WI38 (cell line): ENCODE data around the gene GRIK3.

ENCODE experiments used
- H3K4me3 ChIP-seq: 2 replicates; pipeline ENCODE4 v1.5.1; 2011; ENCODE audit warnings: low read depth, mild to moderate bottlenecking, control low read depth, low read length
- TF ChIP-seq, protein P1 (sequence below): IDR thresholded peaks from 2 replicates; pipeline ENCODE4 v1.5.1; 2012; ENCODE audit warnings: low read depth, mild to moderate bottlenecking, control low read depth, low read length

Gene GRIK3

GRCh38 chr1:37031871-37032270 lies 2.4 kb downstream of the GRIK3 start:
- TF ChIP-seq, protein P1, sequence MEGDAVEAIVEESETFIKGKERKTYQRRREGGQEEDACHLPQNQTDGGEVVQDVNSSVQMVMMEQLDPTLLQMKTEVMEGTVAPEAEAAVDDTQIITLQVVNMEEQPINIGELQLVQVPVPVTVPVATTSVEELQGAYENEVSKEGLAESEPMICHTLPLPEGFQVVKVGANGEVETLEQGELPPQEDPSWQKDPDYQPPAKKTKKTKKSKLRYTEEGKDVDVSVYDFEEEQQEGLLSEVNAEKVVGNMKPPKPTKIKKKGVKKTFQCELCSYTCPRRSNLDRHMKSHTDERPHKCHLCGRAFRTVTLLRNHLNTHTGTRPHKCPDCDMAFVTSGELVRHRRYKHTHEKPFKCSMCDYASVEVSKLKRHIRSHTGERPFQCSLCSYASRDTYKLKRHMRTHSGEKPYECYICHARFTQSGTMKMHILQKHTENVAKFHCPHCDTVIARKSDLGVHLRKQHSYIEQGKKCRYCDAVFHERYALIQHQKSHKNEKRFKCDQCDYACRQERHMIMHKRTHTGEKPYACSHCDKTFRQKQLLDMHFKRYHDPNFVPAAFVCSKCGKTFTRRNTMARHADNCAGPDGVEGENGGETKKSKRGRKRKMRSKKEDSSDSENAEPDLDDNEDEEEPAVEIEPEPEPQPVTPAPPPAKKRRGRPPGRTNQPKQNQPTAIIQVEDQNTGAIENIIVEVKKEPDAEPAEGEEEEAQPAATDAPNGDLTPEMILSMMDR = no peak
- no peak overlapping the region for H3K4me3 ChIP-seq

GRCh38 chr1:37031429-37031828 lies 2.9 kb downstream of the GRIK3 start:
- no peak overlapping the region for H3K4me3 ChIP-seq
- TF ChIP-seq, protein P1 = no peak

DNA sequence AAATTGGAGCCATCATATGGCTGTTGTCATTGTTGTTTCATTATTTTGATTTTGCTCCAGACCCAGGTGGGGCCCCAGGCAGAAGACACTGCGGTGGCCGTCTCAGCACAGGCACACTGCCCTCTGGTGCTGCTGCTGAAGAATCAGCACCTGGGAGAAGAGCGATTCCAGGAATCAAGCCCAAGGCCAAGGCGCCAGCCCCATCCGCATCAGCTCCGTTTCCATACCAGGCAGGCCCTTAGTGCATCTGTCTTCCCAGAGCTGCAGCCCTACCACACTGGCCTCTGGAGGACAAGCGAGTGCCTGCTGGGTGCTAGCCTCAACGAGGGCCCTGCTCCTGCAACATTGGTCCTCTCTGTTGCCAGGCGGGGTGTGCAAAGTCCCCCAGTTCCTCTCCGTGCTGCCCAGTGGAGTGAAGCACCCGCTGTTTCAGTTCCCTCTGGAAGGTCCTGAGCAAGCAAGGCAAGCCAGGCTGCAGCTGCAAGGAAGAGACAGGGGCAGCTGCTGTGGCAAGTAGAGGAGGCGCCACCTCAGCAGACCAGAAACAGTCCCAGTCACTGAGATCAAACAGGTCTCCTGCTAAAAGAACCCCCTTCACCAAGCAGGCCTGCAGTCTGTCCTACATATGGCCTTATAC lies 5.2 kb downstream of the GRIK3 start:
- no peak overlapping the region for H3K4me3 ChIP-seq
- TF ChIP-seq, protein P1 = no peak

- TF ChIP-seq, protein P1 = no peak
- H3K4me3 ChIP-seq = no peak overlapping the region
Measured at GRCh38 chr1:37021502-37021901, 12.8 kb downstream of the GRIK3 start.

DNA sequence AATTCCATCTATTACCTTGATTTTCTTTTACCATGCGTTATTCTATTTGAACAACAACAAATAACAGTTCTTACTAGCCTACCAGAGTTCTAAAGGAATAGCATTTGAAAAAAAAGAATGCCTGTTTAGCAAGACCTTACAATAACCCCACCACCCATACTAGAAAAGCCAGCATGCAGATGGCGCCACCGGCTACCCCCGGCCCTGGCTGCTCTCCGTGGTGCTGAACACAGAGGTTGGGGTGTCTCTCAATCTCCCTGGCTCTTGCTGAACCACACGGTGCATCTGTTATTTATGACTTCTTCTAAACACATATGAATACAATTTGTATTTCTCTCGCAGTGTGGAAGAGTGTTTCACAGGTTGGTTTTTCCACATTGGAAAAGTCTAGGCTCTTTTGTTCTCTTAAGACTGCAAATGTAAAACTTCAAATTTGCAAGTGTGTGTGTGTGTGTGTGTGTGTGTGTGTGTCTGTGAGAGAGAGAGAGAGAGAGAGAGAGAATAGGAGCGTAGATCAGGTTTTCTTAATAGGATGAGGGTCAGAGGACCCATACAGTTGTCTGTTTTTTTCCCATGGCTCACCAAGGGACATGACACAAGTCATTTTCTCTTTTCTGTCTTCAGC lies 13.6 kb downstream of the GRIK3 start:
- TF ChIP-seq, protein P1 = no peak
- H3K4me3 ChIP-seq = no peak overlapping the region

DNA sequence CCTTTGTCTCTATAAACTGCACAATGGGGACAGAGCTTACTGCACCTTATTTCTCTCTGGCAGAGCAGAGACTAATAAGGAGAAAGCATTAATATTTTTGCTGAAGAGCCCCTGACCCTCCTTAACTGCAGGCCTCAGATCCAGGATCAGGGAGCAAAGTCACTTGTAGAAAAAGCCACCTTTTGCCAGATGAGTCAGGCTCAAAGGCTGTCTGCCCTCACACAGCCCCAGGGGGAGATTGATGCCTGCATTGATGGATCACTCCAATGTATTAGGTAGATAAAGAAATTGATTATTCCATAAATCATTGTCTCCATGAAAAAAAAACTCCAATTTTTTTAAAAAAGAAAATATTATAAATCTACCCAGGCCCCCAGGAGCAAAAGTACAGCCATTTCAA lies 15.8 kb downstream of the GRIK3 start:
- TF ChIP-seq, protein P1 = no peak
- H3K4me3 ChIP-seq = no peak overlapping the region

- TF ChIP-seq, protein P1 = no peak
- no peak overlapping the region for H3K4me3 ChIP-seq
Measured at GRCh38 chr1:37017720-37018119, 16.6 kb downstream of the GRIK3 start.
